Vagina (tissue), 2 donors: Measurements from ENCODE around the gene ST7. TPM values are rescaled to one million over a fixed set of nuclear protein-coding genes. Genes with fewer than 3 reads are reported as not detected.

Experiments
- DNase-seq, 2 donors: peaks; one replicate each; pipeline ENCODE4 v3.0.0-alpha.2; 2017; ENCODE audit errors: extremely low spot score in 2 of 2
- H3K27ac ChIP-seq: fragments of 200-600 bp; sonication (generic); one replicate; pipeline ENCODE4 v1.5.1; 2019
- H3K27me3 ChIP-seq: fragments of 200-600 bp; sonication (generic); one replicate; pipeline ENCODE4 v1.5.1; 2019
- H3K36me3 ChIP-seq, 2 donors: fragments of 200-600 bp; sonication (generic); one replicate each; pipeline ENCODE4 v1.5.1; 2017 to 2019
- H3K4me1 ChIP-seq: fragments of 200-600 bp; sonication (generic); one replicate; pipeline ENCODE4 v1.5.1; 2019
- H3K4me3 ChIP-seq, 2 donors: fragments of 200-600 bp; sonication (generic); 1 replicate in 1 of 2; 2 replicates in 1 of 2; pipeline ENCODE4 v1.5.1; 2016 to 2019
- H3K9me3 ChIP-seq: fragments of 200-600 bp; sonication (generic); one replicate; pipeline ENCODE4 v1.5.1; 2019
- CTCF ChIP-seq, 3 experiments: fragments of 450-650 bp in 2 of 3; fragments of 200-600 bp in 1 of 3; sonication (generic) in 1 of 3; IDR thresholded peaks; one replicate each; pipeline ENCODE4 v1.5.1; 2017 to 2019; ENCODE audit warnings: antibody characterized with exemption in 3 of 3, mild to moderate bottlenecking in 2 of 3, moderate library complexity in 2 of 3
- POLR2A ChIP-seq, 2 donors: fragments of 450-650 bp; IDR thresholded peaks; one replicate each; pipeline ENCODE4 v1.6.1; 2017; ENCODE audit warnings: antibody characterized with exemption in 2 of 2, mild to moderate bottlenecking in 2 of 2, moderate library complexity in 2 of 2
- POLR2AphosphoS5 ChIP-seq, 2 donors: sonication (generic); formaldehyde crosslinking; IDR thresholded peaks; one replicate each; pipeline ENCODE4 v1.9.0; 2017; ENCODE audit warnings: antibody characterized with exemption in 2 of 2, mild to moderate bottlenecking in 2 of 2, low read depth in 1 of 2; ENCODE audit not compliant: insufficient read depth in 1 of 2
- intact Hi-C: fragments of 100-400 bp; cut with DNase I; formaldehyde crosslinking; loops from one replicate; pipeline ENCODE4 v1.15.1; 2023
- total RNA-seq: library from RNA; depleted of rRNA; stranded (reverse); fragments of >200 nt; gene quantifications from one replicate; pipeline ENCODE4 v1.2.3, GENCODE V29; 2016

ST7 gene
- total RNA-seq, 1 donor from 2014 or later: 15.2 TPM

DNA sequence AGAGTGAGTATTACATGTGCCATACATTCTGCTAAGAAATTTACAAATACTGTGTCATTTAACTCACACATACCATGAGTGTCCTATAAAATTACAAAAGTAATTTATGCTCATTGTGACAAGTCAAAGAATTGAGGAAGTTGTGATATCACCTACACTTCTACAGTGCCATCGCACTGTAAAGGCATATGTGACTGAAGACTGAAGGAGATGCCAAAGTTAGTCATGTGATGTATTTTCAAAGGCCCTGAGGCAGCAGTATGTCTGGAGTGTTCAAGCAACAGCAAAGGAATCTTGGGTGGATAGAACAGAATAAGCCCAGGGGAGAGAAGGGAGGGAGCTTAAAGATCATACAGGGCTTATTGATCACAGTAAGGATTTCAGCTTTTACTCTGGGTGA is 192.8 kb downstream of the ST7 start:
- no peak for DNase-seq
- Histone ChIP-seq H3K27ac (no peak overlapping the region), H3K9me3 (no peaks in the 10 kb centered on the region), H3K4me1 (no peaks in the 10 kb centered on the region), H3K27me3 (no peaks in the 10 kb centered on the region), H3K4me3 (no peak overlapping the region), H3K36me3 (no peaks in the 10 kb centered on the region)
- no peak for TF ChIP-seq CTCF (IDR thresholded peaks at IDR 0.05)
- no peak for TF ChIP-seq POLR2AphosphoS5 (IDR thresholded peaks at IDR 0.05; ENCODE audit: insufficient read depth in 1 of 2, low read depth in 1 of 2)
- TF ChIP-seq POLR2A (IDR thresholded peaks at IDR 0.05): no peak
- intact Hi-C loops: no loop called here

GRCh38 chr7:117146511-117146910 is 193.2 kb downstream of the ST7 start:
- H3K27ac ChIP-seq: no peak overlapping the region
- intact Hi-C loops: no loop called here
- no peak overlapping the region for H3K4me3 ChIP-seq
- TF ChIP-seq POLR2AphosphoS5 (IDR thresholded peaks at IDR 0.05; ENCODE audit: insufficient read depth in 1 of 2, low read depth in 1 of 2) (no peak), POLR2A (IDR thresholded peaks at IDR 0.05) (no peak)
- no peaks in the 10 kb centered on the region for H3K27me3 ChIP-seq
- H3K9me3 ChIP-seq: no peaks in the 10 kb centered on the region
- no peak for DNase-seq
- H3K36me3 ChIP-seq: no peaks in the 10 kb centered on the region
- no peaks in the 10 kb centered on the region for H3K4me1 ChIP-seq

DNA sequence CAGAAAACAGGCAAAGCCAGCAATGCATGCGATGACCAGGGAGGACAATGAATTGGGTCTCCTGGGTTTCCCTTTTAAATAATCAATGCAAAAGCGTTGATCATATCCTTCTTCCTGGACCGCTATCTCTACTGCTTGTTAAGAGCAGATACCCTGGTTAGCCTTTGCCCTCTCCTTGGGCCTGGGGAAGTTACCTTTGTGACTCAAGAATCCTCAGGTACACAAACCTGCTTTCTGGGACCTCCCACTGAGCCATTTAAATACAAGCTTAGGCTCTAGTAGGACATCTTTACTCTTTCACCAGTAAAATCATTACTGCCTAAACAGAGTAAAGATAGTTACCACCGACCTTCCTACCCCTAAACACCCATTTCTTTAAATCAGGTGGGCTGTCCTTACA is 195.7 kb downstream of the ST7 start:
- H3K27me3 ChIP-seq: no peaks in the 10 kb centered on the region
- H3K27ac ChIP-seq: no peak overlapping the region
- H3K4me1 ChIP-seq: no peaks in the 10 kb centered on the region
- H3K9me3 ChIP-seq: no peaks in the 10 kb centered on the region
- no peak overlapping the region for H3K4me3 ChIP-seq
- no peaks in the 10 kb centered on the region for H3K36me3 ChIP-seq
- TF ChIP-seq POLR2AphosphoS5 (IDR thresholded peaks at IDR 0.05; ENCODE audit: insufficient read depth in 1 of 2, low read depth in 1 of 2) (no peak), CTCF (IDR thresholded peaks at IDR 0.05) (no peak), POLR2A (IDR thresholded peaks at IDR 0.05) (no peak)
- intact Hi-C loops: no loop called here
- no peak for DNase-seq

GRCh38 chr7:117149692-117150091 is 196.4 kb downstream of the ST7 start:
- DNase-seq: no peak

DNA sequence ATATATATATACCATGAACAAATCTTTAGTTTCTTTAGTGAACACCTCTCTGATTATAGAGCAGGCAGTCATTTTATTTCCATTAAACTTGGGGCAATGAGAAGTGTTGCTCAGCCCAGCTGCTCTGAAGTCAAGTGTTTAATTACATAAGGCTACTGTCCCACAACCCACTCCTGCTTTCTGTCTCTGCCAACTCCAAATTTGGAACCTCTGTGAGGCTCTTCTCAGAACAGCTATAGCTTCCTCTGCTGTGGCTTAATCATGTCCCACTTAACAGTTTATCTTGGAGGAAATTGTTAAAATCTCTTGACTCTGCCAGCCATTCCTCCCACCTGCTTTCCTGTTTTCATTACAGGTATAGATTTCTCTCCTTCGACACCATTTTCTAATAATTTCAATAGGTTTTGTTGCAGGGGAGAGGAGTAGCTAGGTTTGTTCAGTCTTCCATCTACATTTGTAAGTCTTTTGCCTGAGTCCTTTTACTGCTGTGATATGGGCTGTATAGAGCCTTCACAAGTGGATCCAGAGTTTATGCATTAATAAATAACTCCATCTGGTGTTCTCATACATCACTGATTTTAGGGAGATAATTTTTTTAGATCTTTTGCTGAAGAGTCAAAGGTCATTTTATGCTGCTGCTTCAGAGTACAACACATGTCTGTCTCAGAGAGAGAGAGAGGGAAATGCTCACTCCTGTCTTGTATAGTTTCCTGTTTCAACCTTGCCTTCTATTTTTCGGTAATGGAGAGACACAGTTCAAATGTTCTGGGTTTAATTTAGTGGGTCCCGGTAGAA is 199.1 kb downstream of the ST7 start:
- no peak for TF ChIP-seq CTCF (IDR thresholded peaks at IDR 0.05)
- TF ChIP-seq POLR2AphosphoS5 (IDR thresholded peaks at IDR 0.05; ENCODE audit: insufficient read depth in 1 of 2, low read depth in 1 of 2): no peak
- no peak for TF ChIP-seq POLR2A (IDR thresholded peaks at IDR 0.05)
- no peaks in the 10 kb centered on the region for H3K36me3 ChIP-seq
- H3K27me3 ChIP-seq: no peaks in the 10 kb centered on the region
- H3K4me3 ChIP-seq: no peak overlapping the region
- no peak overlapping the region for H3K27ac ChIP-seq
- no peak for DNase-seq
- peaks cover 4% of the 10 kb centered on the region for H3K4me1 ChIP-seq
- intact Hi-C loops: no loop called here
- no peaks in the 10 kb centered on the region for H3K9me3 ChIP-seq

More at GRCh38 chr7:117149692-117150091, 196.4 kb downstream of the ST7 start:
- no peaks in the 10 kb centered on the region for H3K36me3 ChIP-seq
- H3K27ac ChIP-seq: no peak overlapping the region
- no peak for TF ChIP-seq POLR2A (IDR thresholded peaks at IDR 0.05)
- no peak for TF ChIP-seq POLR2AphosphoS5 (IDR thresholded peaks at IDR 0.05; ENCODE audit: insufficient read depth in 1 of 2, low read depth in 1 of 2)
- no peak for TF ChIP-seq CTCF (IDR thresholded peaks at IDR 0.05)
- H3K9me3 ChIP-seq: no peaks in the 10 kb centered on the region
- no peaks in the 10 kb centered on the region for H3K4me1 ChIP-seq
- H3K27me3 ChIP-seq: no peaks in the 10 kb centered on the region
- intact Hi-C loops: no loop called here
- H3K4me3 ChIP-seq: no peak overlapping the region
